ENCODE results near the gene ZNG1C.
"Not testable (repeated sequence)": the region's sequence is repeated elsewhere in the genome, so short reads cannot be mapped to it uniquely, and the experiment has no call there.

ZNG1C gene

DNA sequence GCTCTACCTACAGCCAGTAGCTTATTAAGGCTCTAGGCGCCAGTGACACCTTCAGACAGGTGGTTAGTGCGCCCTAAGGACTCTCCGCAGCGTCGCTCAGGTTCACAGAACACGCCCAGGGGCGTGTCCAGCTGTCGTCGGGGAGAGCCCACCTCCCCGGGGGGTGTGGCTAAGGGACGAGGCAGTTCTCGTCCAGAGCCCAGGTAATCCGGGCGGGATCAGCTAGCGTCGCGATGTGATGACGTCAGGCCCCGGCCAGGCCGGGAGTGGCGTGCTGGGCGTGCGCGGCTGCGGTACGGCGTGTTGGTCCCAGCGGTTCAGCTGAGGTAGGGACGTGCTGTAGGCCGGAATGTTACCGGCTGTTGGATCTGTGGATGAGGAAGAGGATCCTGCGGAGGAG, at the start of gene ZNG1C:
ZNG1C (plus strand) TSS at position 301 of the 400 bp plus-strand sequence; CDS start at position 350, 49 bp downstream.
- DNase-seq: not testable (repeated sequence)

DNA sequence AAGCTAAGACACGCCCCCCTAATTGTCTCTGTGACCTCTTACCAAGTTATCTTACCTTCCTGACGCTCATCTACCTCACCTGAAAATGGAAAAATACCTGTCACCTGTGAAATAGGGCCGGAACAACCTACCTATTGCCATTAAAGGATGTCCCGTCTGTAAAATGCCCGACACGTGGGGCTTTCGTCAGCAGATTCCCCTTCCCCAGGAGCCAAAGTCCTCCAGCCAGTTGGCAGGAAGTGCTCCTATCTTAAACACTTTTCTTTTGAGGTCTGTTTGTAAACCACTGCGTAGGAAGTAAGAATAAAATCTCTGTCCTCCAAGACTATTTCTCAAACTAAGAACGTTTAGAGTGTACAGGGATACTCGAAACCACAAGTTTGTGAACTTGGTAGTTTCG, 654 bp downstream of the ZNG1C start:
- DNase-seq: not testable (repeated sequence)

DNA sequence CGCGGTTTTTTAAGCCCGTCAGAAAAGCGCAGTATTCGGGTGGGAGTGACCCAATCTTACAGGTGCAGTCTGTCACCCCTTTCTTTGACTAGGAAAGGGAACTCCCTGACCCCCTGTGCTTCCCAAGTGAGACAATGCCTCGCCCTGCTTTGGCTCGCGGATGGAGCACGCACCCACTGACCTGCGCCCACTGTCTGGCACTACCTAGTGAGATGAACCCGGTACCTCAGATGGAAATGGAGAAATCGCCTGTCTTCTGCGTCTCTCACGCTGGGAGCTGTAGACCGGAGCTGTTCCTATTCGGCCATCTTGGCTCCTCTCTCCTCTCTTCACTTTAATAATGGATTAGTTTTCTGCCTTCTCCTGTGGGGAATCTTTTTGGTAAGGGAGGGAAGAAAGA, 39.3 kb downstream of the ZNG1C start:
- not testable (repeated sequence) for DNase-seq

DNA sequence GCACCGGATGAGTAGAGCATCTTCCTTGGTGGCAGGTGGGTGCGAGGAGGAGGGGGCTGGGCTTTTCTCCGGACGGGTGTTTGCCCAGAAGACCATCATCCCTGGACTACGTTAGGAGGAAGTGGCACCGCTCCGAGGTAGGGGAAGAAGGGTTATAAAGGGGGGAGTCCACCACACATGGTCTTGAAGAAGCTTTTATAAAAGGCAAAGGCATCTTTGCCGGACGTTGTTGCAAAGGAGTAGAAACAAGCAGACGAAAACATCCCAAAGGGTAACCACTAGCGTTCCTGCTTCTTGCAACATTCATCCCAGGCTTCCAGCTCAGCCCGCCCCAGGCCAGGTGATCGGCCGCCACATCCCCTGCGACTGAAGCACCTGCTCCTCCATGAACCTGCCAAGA, 60.8 kb downstream of the ZNG1C start, which contains the start of gene FOXD4L3:
FOXD4L3 (plus strand) TSS at position 301 of the 400 bp plus-strand sequence; CDS start at position 386, 85 bp downstream.
- DNase-seq: not testable (repeated sequence)

DNA sequence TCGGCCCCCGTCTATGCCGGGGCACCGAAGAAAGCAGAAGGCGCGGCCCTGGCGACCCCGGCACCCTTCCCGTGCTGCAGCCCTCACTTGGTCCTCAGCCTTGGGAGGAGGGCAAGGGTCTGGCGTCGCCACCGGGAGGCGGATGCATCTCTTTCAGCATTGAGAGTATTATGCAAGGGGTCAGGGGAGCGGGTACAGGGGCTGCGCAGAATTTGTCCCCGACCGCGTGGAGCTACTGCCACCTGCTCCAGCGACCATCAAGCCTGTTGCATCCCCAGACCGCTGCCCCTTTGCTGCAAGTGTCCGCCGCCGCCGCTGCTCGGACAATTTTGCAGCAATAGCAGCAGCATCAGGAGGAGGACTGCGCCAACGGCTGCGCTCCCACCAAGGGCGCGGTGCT, 62.0 kb downstream of the ZNG1C start:
- not testable (repeated sequence) for DNase-seq

DNA sequence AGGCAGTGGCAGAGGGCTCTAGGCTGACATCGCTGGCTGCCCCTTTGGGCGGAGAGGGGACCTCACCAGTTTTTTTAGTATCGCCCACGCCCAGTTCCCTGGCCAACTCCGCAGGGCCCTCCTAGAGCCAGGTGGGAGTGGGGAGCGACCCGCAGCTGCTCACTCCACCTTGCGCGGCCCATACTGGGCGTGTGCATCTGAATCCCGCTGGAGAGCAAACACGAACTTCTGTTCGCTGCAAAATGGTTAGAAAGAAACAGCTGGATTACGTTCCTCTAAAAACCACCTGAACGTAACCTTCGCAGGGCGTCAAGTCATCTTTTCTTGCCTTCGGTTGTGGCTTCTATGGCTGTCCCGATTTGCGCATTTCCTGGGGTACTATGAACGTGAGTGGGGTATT, 62.4 kb downstream of the ZNG1C start:
- not testable (repeated sequence) for DNase-seq

DNA sequence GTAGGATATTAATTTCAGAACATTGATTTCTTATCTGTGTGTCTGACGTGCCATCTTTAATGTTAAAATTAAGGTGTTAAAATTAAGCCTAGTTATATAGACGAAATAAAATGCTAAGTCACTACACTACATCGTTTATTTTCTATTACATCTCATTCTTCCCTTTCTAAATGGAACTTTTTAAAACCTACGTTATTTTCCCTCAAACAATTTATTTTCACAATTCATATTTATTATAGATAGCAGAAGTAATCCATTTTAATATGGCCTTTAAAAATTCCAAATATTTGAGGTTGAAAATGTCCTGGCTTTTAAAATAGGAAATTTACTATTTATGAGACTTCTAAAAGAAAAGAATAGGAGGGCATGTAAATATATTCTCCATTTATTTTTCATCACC, 63.0 kb downstream of the ZNG1C start:
- DNase-seq: not testable (repeated sequence)

DNA sequence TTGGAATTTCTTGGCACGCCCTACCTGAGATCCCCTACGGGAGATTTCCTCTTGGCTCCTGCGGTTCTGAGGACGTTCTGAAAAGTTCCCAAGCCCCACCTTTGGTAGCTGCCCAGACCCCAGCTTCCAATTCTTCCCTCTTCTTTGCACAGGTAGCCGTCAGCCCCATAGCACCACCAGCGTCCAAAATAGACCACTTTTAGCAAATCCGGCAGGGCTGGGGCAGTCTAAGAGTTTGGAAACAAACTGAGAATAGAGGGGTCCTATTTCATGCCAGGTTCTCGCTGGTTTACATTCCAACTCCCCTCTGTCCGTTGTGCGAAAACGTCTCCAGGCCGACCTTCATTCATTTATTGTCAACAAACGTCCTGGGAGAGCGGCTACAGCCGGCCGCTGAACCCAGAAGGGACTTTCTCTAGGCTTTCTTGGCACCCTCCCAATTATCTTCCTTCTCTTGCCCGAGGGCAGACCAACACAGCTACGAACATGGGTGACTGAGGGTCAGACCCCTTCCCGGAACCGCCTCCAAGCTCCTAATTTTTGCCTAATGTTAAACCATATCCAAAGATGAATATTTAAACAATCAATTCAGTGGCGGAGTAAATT, 64.0 kb downstream of the ZNG1C start:
- not testable (repeated sequence) for DNase-seq

DNA sequence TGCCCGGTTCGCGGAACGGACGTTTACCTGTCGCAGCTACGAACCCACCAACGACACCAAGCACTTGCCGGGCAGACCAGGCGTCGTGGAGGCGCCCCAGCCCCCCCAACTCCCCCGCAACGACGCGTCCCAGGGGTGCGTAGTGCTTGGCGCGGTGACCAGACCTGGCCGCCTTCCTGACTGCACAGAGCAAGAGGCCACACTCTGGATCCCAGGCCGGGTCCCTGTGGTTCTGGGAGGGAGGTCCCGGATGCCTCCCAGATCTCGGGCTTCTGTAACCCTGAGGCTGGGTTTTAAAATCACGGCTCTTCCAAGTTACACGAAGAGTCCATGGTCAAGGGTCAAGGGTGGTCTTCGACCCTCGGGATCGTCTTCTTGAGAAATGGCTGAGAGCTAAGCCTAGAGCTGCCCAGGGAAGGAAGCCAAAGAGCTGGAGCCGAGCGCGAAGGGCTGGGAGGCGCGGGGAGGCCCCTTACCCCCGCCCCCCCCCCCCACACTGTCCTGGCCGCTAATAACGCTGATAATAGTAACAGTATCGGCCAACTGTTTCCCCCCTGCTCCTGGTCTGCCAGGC, 64.7 kb downstream of the ZNG1C start:
- not testable (repeated sequence) for DNase-seq

DNA sequence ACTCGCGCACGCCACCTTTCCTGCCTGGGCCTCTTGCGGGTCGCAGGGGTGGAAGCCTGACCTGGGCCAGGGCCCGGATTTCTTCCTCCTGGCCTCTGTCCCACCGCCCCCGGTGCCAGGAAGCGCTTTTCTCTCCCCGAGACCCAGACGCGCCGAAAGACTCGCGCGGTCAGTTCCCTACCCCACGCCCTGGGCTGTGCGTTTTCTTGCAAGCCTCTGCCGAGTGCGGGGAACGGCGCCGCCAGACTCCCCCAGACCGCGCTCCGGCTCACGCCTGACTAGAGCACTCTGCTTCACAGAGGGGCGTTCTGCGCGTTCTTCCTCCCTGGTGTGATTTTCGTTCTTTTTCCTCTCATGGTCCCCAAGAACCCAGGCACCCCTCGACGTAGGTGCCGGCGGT, 65.3 kb downstream of the ZNG1C start:
- not testable (repeated sequence) for DNase-seq

DNA sequence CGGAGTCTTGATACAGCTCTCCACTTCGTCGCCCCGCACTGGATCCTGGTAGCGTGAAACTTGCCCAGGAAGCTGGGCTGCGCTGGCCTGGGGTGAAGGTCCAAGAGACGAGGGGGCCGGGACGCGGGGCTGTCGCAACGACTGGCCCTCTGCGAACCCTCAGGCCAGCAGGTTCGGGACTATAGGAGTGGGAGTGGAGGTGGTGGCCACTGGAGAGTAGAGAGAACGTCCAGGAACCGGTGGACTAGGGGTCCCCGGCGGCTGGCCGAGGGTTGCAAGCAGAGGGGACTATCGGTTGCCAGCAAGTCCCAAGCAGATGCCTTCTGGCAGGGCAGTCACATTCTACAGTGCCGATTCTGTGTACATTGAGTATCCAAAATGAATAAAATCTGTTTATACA, 65.9 kb downstream of the ZNG1C start:
- DNase-seq: not testable (repeated sequence)

DNA sequence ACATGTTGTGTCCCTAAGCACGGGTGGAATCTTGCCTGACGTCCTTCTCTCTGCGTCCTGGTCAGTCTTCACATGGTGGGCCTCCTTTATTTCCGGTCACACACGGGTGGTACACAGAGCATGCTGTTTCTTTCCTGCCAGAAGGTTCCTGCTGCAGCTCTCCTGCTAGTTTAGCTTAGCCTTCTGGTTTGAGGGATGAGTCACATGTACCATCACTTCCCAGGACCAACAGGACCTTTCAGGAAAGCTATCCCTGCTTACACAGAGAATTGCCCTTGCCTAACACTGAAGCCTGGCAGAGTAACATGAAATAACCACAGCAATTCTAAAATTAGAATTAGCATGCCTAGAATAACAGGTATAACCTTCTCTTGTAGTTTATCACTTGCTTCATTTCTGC, 69.4 kb downstream of the ZNG1C start:
- not testable (repeated sequence) for DNase-seq

DNA sequence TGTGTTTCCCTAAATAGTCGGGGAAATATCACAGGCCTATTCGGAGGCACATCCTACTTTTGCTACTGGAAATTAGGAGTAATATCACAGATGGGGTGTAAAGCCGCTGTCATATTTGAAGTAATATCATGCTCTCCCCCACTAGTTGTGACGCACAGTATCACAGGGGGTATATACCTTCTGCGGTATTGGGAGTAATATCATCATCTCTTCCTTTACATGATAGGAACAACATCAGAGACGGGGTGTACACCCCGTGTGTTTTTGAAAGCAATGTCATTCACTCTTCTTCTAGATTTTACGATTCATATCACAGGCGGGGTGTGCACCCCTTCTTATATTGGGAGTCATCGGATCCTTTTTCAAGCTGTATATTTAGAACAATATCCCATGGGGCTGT, 76.4 kb downstream of the ZNG1C start:
- not testable (repeated sequence) for DNase-seq

DNA sequence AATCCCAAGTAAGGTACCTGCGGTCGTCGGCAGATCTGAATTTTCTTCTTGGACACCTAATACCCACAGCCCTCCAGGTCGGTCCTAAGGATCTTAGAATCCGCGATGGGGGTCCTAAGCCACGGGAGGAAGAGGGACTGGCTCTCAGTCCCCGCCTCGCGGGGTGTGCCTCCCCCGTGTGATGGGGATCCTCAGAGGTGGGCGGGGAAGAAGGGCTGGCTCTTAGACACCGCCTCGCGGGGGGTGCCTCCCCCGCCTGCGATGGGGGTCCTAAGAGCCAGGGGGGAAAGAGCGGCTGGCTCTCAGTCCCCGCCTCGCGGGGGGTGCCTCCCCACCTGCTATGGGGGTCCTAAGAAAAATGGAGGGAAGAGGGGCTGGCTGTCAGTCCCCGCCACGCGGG, 82.0 kb downstream of the ZNG1C start:
- not testable (repeated sequence) for DNase-seq

DNA sequence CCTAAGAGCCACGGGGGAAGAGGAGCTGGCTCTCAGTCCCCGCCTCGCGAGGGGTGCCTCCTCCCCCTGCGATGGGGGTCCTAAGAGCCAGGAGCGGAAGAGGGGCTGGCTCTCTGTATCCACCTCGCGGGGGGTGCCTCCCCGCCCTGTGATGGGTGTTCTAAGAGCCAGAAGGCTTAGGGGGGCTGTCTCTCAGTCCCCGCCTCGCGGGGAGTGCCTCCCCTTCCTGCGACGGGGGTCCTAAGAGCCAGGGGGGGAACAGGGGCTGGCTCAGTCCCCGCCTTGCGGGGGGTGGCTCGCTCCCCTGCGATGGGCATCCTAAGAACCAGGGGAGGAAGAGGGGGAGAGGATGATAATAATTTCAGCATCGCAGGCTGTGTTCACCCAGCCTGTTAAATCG, 82.7 kb downstream of the ZNG1C start:
- not testable (repeated sequence) for DNase-seq

DNA sequence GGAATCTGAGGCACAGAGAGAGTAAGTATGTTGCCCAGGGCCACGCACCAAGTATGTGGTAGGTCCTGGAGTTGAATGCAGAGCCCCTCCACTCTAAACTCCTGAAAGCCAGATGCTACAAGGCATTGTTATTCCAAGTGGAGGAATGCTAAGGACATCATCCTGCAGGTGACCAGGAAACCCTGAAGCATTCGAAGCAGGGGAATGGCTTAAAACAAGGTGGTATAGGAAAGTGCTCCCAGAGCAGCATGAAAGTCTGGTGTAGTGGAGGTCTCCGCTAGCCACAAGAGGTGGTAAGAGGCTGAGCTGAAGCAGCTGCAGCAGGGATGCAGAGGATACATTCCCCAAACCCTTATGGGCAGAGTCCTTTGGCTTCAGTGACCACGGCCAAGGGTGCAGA, 87.3 kb downstream of the ZNG1C start:
- DNase-seq: not testable (repeated sequence)

DNA sequence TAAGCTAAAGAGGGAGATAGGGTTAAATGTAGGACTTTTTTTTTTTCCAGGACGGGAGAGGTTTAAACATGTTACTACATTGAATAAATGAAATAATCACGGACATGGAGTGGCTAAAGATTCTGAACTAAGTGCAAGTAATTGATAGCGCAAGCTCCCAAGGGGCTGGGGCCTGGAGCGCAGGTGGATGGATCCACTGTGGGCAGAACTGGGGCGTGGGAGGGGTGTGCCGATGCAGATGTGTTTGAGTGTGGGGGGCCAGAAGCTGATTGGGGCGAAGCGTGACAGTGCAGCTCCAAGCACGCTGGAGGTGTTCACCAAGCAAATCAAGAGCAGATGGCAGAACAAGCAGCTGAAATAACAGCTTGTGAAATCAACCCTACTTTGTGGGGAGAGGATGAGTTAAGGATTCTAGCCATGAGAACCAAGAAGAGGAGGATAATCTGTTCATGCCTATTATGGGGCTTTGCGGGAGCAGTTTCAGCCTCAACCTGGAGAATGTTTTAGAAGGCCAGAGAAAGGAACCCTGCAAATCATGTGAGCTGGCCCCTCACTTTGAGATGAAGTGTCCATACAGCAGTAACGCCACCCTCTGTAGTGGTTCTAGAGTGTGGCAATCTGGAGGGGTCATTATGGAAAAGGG, 88.9 kb downstream of the ZNG1C start:
- not testable (repeated sequence) for DNase-seq

DNA sequence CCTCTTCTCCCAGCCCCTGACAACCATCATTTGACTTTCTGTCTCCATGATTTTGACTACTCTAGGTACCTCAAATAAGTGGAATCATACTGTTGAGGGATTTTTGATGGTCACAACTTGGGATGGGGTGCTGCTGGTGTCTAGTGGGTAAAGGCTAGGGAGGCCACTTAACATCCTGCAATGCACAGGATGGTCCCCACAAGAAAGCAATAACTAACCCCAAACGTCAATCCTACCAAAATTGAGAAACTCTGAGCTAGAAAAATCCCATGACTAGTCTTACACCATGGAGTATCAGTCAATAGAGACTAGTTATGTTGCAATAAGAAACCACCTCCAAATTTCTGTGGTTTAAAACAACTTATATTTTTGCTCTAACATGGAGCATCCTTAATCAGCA, 90.3 kb downstream of the ZNG1C start:
- DNase-seq: not testable (repeated sequence)

DNA sequence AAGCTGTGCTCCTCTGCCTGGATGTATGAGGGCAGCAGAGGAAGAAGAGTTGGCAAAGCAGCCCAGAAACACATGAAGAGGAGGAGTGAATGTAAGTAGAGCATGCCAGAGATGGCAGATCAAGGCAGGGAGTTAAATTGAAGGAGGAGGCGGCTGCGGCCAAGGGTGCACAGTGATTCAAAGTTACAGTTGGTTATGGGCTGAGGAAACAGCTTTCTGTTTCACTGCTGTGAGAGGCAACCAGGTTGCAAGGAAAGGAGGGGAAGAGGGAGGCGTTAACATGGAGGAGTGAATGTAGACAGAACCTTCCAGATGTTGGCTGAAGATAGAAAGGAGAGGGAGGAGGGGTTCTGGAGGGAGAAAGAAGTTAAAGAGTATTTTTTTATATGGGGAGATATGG, 94.2 kb downstream of the ZNG1C start:
- not testable (repeated sequence) for DNase-seq

DNA sequence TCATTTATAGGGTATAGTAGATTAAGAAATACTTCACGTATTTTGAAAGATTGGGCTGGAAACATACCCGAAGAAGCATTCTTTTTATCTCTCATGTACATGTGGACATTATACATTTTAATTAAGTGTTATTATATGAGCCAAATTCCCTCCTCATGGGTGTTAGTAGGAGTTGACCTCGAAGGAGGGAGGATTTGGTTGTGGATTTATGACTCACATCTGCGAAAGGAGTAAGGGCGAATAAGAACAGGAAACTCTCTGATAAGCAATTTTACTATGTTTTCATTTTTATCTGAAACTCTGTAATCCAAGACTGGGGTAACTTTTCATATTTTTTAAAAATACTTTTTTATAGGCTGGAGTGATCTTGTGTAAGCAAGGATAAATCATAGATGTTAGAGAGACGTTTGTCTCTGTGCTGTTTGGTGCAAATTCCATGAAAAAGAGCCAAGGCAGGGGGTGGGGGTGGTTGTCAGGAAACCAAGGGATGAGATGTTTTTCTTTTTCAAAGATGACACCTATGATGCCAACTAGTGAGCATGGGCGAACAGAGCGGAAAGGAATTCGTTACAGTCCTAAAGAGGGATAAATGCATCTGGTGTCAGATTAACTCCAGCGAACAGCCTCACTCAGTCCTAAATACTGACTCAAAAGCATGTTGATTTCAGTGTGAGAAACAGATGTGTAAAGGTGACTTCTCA, 95.0 kb downstream of the ZNG1C start:
- not testable (repeated sequence) for DNase-seq

DNA sequence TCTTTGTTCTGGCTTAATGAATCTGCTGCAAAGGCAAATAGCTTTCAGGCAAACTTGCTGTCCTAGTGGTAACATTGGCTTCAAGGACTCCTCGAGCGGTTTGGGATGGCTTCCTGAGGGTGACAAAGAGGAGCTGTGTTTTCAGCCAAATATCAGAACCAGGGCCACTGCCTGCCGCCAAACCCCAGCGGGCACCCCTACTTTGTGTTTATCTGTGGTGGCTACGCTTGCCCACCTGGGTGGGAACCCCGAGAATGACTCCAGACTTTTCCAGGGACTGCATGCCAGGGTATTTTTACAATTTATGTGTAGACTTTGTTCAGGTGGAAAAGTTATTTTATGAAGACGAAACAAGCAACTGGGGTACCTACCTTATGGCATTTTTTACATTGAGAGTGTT, 96.2 kb downstream of the ZNG1C start:
- not testable (repeated sequence) for DNase-seq

DNA sequence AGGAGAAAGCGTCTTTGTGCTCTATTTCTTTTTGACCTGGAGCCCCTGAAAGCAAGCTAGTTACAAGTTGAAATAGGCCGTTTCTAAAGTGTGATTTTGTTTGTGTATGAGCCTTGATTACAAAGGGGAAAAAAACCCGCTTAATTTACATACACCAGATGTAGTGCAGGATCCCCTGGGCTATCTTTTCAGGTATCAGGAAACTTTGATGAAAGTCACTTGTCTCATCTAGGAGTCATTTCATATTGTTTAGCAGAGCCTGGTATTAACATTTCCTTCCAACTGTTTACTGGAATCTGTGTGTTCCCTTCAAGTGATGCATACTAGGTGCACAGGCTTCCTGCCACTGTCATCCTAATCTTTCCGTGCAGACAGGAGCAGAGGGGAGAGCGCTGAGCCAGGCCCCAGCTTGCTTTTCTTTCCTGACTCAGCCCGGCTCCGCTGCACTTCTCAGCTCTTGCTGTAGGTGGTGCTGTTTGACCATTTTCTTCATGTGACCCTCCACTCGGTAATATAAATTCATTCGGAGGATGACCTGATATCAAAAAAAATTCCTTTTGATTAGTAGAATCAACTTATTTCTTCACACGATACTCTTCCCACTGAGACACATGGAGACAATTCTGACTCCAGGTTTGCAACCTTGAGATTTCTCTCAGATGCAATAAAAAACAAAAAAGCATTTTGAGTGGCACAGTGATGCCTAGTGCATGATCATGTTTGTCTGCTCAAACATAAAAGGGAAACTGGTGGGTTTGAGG, 100.7 kb downstream of the ZNG1C start:
- DNase-seq: not testable (repeated sequence)

DNA sequence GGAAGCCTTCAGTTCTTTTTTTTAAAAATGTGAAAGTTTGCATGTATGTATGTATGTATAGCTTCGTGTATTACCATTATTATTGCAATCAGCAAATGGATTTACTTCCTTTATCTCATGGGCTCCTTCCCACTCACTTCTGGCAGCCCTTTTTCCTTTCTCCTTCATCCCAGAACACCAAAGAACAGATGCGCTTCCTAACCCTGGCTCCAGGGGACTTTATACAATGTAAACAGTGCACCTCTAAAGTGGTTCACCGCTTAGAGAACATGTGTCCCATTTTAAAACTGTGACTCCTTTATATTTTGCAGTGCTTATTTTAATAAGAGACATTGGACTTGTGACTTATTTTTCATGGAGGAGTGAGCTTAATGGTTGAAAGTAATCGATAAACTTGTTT, 101.5 kb downstream of the ZNG1C start:
- not testable (repeated sequence) for DNase-seq

All from NCI-H187 treated with DMSO at 0.1 percent for 48 hours (cell line).